Stimulated activated CD8-positive, alpha-beta memory T cell treated with anti-CD3 and anti-CD28 coated beads, Interleukin-15, amount 100 ng/mL, for 48 hours (primary cell): ENCODE data around the gene SYNPO2.
"Not testable (repeated sequence)": the region's sequence is repeated elsewhere in the genome, so short reads cannot be mapped to it uniquely, and the experiment has no call there.

Experiments
- DNase-seq, 2 donors: peaks; one replicate each; pipeline ENCODE4 v3.0.0-alpha.2; 2020; ENCODE audit warnings: low read depth in 2 of 2

Gene SYNPO2

DNA sequence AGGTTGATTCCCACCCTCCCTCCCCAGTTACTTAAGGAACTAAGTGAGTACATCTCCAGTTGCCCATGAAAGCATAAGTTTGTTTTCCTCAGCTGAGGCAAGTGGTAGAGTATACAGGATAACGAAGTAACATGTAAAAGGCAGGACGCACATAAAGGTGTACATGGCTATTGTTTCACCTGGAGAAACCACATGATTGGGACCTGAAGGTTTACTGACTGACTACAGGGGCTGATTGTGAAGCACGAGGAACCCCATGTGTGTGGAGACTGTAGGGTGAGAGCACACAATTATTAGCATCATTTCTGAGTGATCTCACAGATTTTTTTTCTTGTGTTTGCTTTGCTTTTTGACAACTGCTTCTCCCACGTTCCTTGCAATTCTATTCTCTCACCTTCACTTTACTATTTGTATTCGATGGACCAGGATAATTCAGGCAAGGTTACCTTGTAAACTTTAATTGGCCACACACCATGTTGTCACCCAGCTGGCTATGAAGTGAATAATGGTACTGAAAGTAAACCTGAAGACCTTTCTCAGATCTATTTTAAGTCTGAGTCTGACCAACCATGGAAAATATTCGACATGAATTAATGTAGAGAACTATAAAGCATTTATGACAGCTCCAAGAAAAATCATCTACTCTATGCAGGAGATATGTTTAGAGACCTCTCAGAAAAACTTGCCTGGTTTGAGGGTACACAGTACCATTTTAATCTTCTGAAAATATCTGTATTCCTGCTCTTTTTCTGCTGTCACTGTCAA lies 144.4 kb downstream of the SYNPO2 start:
- DNase-seq = no peak

- no peak for DNase-seq
These were observed 145.8 kb downstream of the SYNPO2 start for GRCh38 chr4:119034276-119035008.

GRCh38 chr4:119035951-119036737 lies 147.5 kb downstream of the SYNPO2 start:
- DNase-seq = no peak

DNA sequence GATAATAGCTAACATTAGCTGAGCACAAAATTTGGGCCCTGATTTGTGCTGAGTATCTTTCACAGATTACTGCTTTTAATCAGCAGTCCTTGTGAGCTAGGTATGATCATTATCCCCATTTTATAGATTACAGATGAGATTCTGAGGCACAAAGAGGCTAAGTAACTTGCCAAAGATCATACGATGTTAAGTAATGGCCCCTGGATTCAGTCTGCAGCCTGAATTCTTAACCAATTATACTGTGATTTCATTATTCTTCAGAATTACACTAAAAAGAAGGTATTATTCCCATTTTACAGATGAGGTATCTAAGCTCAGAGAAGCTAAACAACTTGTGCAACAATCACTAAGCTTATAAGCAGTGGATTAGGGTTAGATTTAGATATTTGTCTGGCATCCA lies 149.1 kb downstream of the SYNPO2 start:
- DNase-seq = no peak

- no peak for DNase-seq
These were observed 149.6 kb downstream of the SYNPO2 start for GRCh38 chr4:119038116-119038841.

- no peak for DNase-seq
These were observed 150.5 kb downstream of the SYNPO2 start for GRCh38 chr4:119039160-119039559.

DNA sequence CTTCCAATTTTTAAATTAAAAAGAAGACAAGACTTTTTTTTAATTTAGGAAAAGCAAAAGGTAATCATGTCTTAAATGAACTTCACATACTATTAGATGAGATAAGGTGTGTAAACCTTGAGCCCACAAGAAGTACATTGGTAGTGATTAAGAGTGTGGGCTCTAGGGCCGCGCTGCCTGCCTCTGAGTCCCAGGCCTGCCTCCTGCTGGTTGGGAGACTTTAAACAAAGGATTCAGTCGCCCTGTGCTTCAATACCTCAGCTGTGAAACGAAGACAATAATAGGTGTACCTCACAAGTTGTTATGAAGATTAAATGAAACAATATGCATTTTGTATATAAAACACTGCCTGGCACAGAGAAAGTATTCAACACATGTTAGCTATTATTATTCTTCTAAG lies 151.1 kb downstream of the SYNPO2 start:
- DNase-seq = no peak

DNA sequence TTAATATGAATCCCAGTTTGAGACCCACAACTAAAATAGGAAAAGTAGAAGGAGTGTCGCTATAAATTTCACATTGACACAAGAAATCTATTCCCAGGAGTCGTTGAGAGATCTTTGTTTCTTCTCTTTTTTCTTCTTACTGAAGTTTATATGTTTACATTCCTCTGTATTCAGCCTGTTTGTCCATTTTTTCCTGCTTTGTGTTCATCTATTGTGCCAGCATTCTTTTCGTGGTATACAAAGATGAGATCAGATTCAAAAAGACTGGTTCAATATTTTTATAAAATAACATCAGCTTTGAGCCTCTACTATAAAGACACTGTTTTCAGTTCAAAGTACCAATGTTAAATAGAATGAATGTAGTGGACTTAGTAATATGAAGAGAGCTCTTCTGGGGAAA lies 151.6 kb downstream of the SYNPO2 start:
- no peak for DNase-seq

DNA sequence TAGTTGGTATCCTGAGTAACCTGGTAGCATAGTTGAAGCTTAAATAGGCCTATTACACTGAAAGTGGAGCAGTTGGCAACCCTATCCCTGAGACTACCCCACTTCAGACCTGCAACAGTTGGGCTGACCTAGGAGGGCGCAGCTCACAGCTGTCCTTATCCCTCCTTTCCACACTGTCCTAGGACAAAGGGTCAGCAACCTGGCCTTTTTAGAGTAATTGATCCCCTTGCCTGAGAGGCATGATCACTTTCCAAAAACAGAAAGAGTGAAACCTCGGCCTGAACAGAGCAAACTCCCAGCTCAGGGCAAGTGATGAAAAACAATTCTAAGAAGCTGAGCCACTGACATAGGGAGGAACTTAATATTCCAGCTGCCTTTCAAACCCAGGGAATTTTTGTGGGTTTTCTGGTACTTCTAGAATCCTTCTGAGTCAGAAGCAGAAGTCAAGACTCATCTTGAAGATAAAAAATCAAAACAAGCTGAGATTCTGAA lies 152.1 kb downstream of the SYNPO2 start:
- DNase-seq = no peak

GRCh38 chr4:119041396-119041795 lies 152.7 kb downstream of the SYNPO2 start:
- no peak for DNase-seq

- DNase-seq = peak in 1 of 2 donors; percentile 9
These were observed 153.4 kb downstream of the SYNPO2 start for GRCh38 chr4:119041951-119042560.

DNA sequence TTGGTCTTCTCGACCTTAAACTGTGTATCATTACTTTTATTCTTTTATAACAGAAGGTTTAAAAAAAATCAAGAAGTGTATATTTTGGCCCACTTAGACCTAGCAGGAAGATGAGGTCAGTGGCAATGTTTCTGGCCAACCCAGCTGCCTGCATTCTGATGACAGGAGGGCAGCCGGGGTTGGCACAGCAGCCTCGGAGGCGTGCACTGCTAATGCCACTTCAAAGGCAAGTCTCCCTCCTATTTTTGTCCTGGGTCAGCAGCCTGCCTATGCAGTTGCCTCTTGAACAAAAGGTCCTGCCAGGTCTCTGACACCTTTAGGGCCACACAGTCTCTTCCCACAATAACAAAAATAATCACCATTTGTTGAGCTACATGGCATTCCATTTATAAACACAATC lies 157.6 kb downstream of the SYNPO2 start:
- no peak for DNase-seq

GRCh38 chr4:119047059-119047458 lies 158.4 kb downstream of the SYNPO2 start:
- DNase-seq = not testable (repeated sequence)

DNA sequence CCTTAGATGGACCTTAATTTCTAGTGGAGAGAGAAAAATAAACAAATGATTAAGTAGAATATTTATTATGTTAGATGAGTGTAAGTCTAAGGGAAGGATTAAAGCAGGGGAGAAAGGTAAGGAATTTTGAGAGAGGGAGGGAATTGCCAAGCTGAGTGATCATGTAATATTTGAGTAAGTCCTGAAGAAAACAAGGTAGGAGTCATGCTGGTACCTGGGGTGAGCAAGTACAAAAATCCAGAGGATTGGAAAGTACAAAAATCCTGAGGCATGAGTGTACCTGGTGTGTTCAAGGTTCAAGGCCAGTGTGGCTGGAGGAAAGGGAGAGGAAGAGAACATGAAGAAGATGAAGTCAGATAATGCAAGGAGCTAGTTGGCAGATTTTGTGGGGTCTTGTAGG lies 159.8 kb downstream of the SYNPO2 start:
- DNase-seq = no peak

- no peak for DNase-seq
These were observed 160.7 kb downstream of the SYNPO2 start for GRCh38 chr4:119049342-119049741.

- no peak for DNase-seq
These were observed 162.0 kb downstream of the SYNPO2 start for GRCh38 chr4:119050527-119051090.

- no peak for DNase-seq
These were observed 164.6 kb downstream of the SYNPO2 start for GRCh38 chr4:119053245-119053644.

DNA sequence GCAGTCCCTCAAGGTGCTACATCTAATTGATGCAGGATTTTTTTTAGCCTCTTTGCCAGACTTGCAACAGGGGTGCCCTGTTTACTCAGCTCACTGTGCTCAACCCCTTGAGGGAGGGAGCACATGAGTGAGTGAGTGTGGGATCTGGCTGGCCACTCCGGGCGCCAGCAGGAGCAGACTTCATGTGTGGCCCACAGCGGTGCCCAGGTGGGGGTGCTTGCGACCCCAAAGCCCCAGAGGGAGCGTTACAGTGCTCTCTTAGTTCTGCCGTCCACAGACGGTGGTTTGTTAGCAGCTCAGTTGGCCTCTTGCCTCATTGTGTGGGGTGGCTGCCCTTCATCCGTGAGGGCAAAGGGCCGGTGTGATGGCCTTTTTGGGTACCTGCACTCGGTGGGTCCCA lies 165.3 kb downstream of the SYNPO2 start:
- no peak for DNase-seq

GRCh38 chr4:119057417-119057816 lies 168.8 kb downstream of the SYNPO2 start:
- no peak for DNase-seq

DNA sequence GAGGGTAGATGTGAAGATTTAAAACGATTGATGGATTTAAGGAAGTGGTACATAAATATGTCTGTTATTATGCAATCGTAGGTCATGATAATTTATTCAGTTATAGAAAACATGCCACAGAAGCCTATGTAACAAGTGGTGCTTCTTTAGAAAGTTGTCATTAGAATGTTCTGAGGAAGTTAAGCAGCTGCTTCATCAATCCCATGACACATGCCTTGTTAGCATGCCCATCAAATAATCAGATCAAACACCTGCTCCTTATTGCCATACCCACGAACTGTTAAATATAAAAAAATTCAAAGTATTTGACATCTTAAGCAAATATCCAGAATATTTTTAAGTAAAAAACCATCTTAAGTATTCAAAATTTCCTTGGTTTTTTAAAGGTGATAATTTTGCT lies 170.6 kb downstream of the SYNPO2 start:
- no peak for DNase-seq

GRCh38 chr4:119067125-119067524 lies 178.5 kb downstream of the SYNPO2 start:
- not testable (repeated sequence) for DNase-seq
